ENCODE results near the gene PDGFA. TPM values are rescaled to one million over a fixed set of nuclear protein-coding genes. Genes with fewer than 3 reads are reported as not detected.

PDGFA gene
- total and polyA plus RNA-seq, 12 donors: 14.3 to 38.5 (median 24.2) TPM

GRCh38 chr7:463817-464453, 55.7 kb downstream of the PDGFA start:
- Histone ChIP-seq H3K36me3 (no peaks in the 10 kb centered on the region), H3K4me3 (no peak overlapping the region), H3K27me3 (peaks cover 0 to 7% (median 0%) of the 10 kb centered on the region in 7 donors), H3K27ac (no peak overlapping the region), H3K4me1 (peaks cover 8 to 27% (median 19%) of the 10 kb centered on the region in 9 donors), H3K9me3 (peaks cover 0 to 15% (median 0%) of the 10 kb centered on the region in 11 donors)
- no peak for ATAC-seq
- intact Hi-C loops (cut with DNase I): no loop called here
- DNase-seq: no peak
- no peak for TF ChIP-seq CTCF (IDR thresholded peaks at IDR 0.05)
- WGBS, 2 donors: 91 to 93% methylated on average over 35 of the region's 35 CpGs

GRCh38 chr7:463362-463781, 56.3 kb downstream of the PDGFA start:
- H3K4me3 ChIP-seq: no peak overlapping the region
- H3K4me1 ChIP-seq: peaks cover 8 to 27% (median 19%) of the 10 kb centered on the region in 9 donors
- intact Hi-C loops (cut with DNase I): no loop called here
- H3K36me3 ChIP-seq: no peaks in the 10 kb centered on the region
- H3K27me3 ChIP-seq: peaks cover 0 to 7% (median 0%) of the 10 kb centered on the region in 7 donors
- no peak overlapping the region for H3K27ac ChIP-seq
- DNase-seq: no peak
- no peak for TF ChIP-seq CTCF (IDR thresholded peaks at IDR 0.05)
- 95 to 97% methylated on average over 36 of the region's 36 CpGs for WGBS, 2 donors
- peaks cover 0 to 9% (median 0%) of the 10 kb centered on the region in 11 donors for H3K9me3 ChIP-seq
- peak in 1 of 8 donors; percentile 34 for ATAC-seq

GRCh38 chr7:462173-463103, 57.2 kb downstream of the PDGFA start:
- TF ChIP-seq CTCF (IDR thresholded peaks at IDR 0.05): no peak
- ATAC-seq: peak in 1 of 8 donors; percentile 11
- Histone ChIP-seq H3K4me3 (no peak overlapping the region), H3K27me3 (peaks cover 0 to 7% (median 0%) of the 10 kb centered on the region in 7 donors), H3K4me1 (peaks cover 8 to 27% (median 19%) of the 10 kb centered on the region in 9 donors), H3K9me3 (no peaks in the 10 kb centered on the region), H3K27ac (no peak overlapping the region), H3K36me3 (no peaks in the 10 kb centered on the region)
- 90 to 91% methylated on average over 49 of the region's 49 CpGs for WGBS, 2 donors
- DNase-seq: no peak
- intact Hi-C loops (cut with DNase I): no loop called here

- intact Hi-C loops (cut with DNase I): no loop called here
- 71 to 73% methylated on average over 29 of the region's 29 CpGs for WGBS, 2 donors
- Histone ChIP-seq H3K9me3 (no peaks in the 10 kb centered on the region), H3K27me3 (peaks cover 0 to 7% (median 0%) of the 10 kb centered on the region in 7 donors), H3K36me3 (no peaks in the 10 kb centered on the region), H3K4me1 (peaks cover 8 to 27% (median 19%) of the 10 kb centered on the region in 9 donors), H3K27ac (no peak overlapping the region), H3K4me3 (no peak overlapping the region)
- TF ChIP-seq CTCF (IDR thresholded peaks at IDR 0.05): no peak
- no peak for DNase-seq
- ATAC-seq: peak in 1 of 8 donors; percentile 6
Measured at GRCh38 chr7:461453-462172, 58.0 kb downstream of the PDGFA start.
